Karpas-422 (cell line): ENCODE measurements around the gene DNASE1L3. TPM values are rescaled to one million over a fixed set of nuclear protein-coding genes. Genes with fewer than 3 reads are reported as not detected.

Experiments used
- DNase-seq: peaks from one replicate; pipeline ENCODE4 v3.0.0-alpha.2; 2015
- H2AFZ ChIP-seq: fragments of 200-600 bp; sonication (generic); 2 replicates; pipeline ENCODE4 v1.6.1; 2014; ENCODE audit warnings: antibody characterized with exemption, low read length, mixed read lengths
- H3K27ac ChIP-seq: fragments of 200-600 bp; sonication (generic); 2 replicates; pipeline ENCODE4 v1.5.1; 2014; ENCODE audit warnings: mild to moderate bottlenecking, low read length, moderate library complexity
- H3K27me3 ChIP-seq: fragments of 200-600 bp; sonication (generic); 2 replicates; pipeline ENCODE4 v1.6.1; 2014; ENCODE audit warnings: low read length, mixed read lengths
- H3K36me3 ChIP-seq: fragments of 200-600 bp; sonication (generic); 2 replicates; pipeline ENCODE4 v1.6.1; 2014; ENCODE audit warnings: low read length, mixed read lengths; ENCODE audit not compliant: insufficient read depth
- H3K4me1 ChIP-seq: fragments of 200-600 bp; sonication (generic); 2 replicates; pipeline ENCODE4 v1.6.1; 2014; ENCODE audit warnings: mild to moderate bottlenecking, low read length, mixed read lengths
- H3K4me2 ChIP-seq: fragments of 200-600 bp; sonication (generic); 2 replicates; pipeline ENCODE4 v1.6.1; 2014; ENCODE audit warnings: low read length, low read depth, mild to moderate bottlenecking; ENCODE audit not compliant: poor library complexity, severe bottlenecking
- H3K4me3 ChIP-seq: fragments of 200-600 bp; sonication (generic); 2 replicates; pipeline ENCODE4 v1.5.1; 2014; ENCODE audit warnings: mild to moderate bottlenecking, antibody characterized with exemption, low read length, mixed read lengths
- H3K79me2 ChIP-seq: fragments of 200-600 bp; sonication (generic); 2 replicates; pipeline ENCODE4 v1.6.1; 2014; ENCODE audit warnings: mild to moderate bottlenecking, low read length, mixed read lengths
- H3K9ac ChIP-seq: fragments of 200-600 bp; sonication (generic); 2 replicates; pipeline ENCODE4 v1.6.0; 2014; ENCODE audit warnings: low read length
- H3K9me2 ChIP-seq: fragments of 200-600 bp; sonication (generic), shearing (Covaris generic); replicated peaks from 2 replicates; pipeline ENCODE4 v1.6.0; 2014; ENCODE audit warnings: mild to moderate bottlenecking, low read length, moderate library complexity; ENCODE audit not compliant: insufficient read depth
- H3K9me3 ChIP-seq: fragments of 300-700, 200-600 bp; sonication (generic); 2 replicates; pipeline ENCODE4 v1.6.1; 2014; ENCODE audit warnings: low read length, mixed read lengths
- H4K20me1 ChIP-seq: fragments of 200-600 bp; sonication (generic); 2 replicates; pipeline ENCODE4 v1.6.1; 2014; ENCODE audit warnings: mild to moderate bottlenecking, antibody characterized with exemption, low read length, low read depth; ENCODE audit not compliant: insufficient read depth
- total RNA-seq: library from RNA; depleted of rRNA; stranded (reverse); fragments of >200 nt; shearing (Covaris generic); gene quantifications from 2 replicates; pipeline ENCODE4 v1.2.3, GENCODE V29; 2014; ENCODE audit warnings: low replicate concordance

The DNASE1L3 gene
- total RNA-seq, 1 experiment from 2014 or later, result not detected

GRCh38 chr3:58152225-58153015 lies 58.4 kb downstream of the DNASE1L3 start:
- no peaks in the 10 kb centered on the region for H3K36me3 ChIP-seq
- H3K4me3 ChIP-seq, result no peak overlapping the region
- no peak overlapping the region for H3K4me2 ChIP-seq
- no peaks in the 10 kb centered on the region for H3K27me3 ChIP-seq
- H3K9ac ChIP-seq, result no peak overlapping the region
- DNase-seq, result no peak
- H3K9me2 ChIP-seq, result no peaks in the 10 kb centered on the region
- no peak overlapping the region for H3K27ac ChIP-seq
- no peaks in the 10 kb centered on the region for H3K79me2 ChIP-seq
- no peaks in the 10 kb centered on the region for H3K4me1 ChIP-seq
- no peaks in the 10 kb centered on the region for H4K20me1 ChIP-seq
- H3K9me3 ChIP-seq, result no peaks in the 10 kb centered on the region
- H2AFZ ChIP-seq, result no peak overlapping the region

DNA sequence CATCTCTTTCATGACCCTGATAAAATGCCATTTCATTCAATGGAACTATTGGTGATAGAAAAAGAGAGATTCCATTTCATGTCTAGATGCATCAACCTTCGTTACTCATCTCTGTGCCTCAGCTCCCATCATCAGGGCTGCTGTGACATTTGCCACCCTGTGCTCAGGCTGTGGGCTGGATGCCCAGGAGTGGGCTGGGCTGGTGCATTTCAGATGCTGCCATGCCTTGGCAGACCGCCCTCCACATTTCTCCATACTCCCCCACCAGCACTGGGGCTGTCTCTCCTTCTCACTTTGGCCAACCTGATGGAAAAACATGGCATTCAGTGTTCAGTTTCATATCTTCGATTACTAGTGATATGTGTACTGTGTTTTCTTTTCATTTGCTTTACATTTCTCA lies 59.1 kb downstream of the DNASE1L3 start:
- no peak overlapping the region for H3K27ac ChIP-seq
- no peak overlapping the region for H2AFZ ChIP-seq
- no peaks in the 10 kb centered on the region for H3K4me1 ChIP-seq
- no peak for DNase-seq
- H3K4me2 ChIP-seq, result no peak overlapping the region
- H3K36me3 ChIP-seq, result no peaks in the 10 kb centered on the region
- H4K20me1 ChIP-seq, result no peaks in the 10 kb centered on the region
- no peaks in the 10 kb centered on the region for H3K27me3 ChIP-seq
- H3K9me2 ChIP-seq, result no peaks in the 10 kb centered on the region
- H3K9ac ChIP-seq, result no peak overlapping the region
- H3K9me3 ChIP-seq, result no peaks in the 10 kb centered on the region
- no peak overlapping the region for H3K4me3 ChIP-seq
- H3K79me2 ChIP-seq, result no peaks in the 10 kb centered on the region

- Histone ChIP-seq H3K79me2 (no peaks in the 10 kb centered on the region), H3K27me3 (no peaks in the 10 kb centered on the region), H3K9me2 (no peaks in the 10 kb centered on the region), H2AFZ (no peak overlapping the region), H3K4me1 (no peaks in the 10 kb centered on the region), H3K27ac (no peak overlapping the region), H3K9ac (no peak overlapping the region), H3K4me3 (no peak overlapping the region), H3K9me3 (no peaks in the 10 kb centered on the region), H3K36me3 (no peaks in the 10 kb centered on the region), H3K4me2 (no peak overlapping the region), H4K20me1 (no peaks in the 10 kb centered on the region)
- DNase-seq, result no peak
Observed at GRCh38 chr3:58150810-58151199, 60.0 kb downstream of the DNASE1L3 start.

DNA sequence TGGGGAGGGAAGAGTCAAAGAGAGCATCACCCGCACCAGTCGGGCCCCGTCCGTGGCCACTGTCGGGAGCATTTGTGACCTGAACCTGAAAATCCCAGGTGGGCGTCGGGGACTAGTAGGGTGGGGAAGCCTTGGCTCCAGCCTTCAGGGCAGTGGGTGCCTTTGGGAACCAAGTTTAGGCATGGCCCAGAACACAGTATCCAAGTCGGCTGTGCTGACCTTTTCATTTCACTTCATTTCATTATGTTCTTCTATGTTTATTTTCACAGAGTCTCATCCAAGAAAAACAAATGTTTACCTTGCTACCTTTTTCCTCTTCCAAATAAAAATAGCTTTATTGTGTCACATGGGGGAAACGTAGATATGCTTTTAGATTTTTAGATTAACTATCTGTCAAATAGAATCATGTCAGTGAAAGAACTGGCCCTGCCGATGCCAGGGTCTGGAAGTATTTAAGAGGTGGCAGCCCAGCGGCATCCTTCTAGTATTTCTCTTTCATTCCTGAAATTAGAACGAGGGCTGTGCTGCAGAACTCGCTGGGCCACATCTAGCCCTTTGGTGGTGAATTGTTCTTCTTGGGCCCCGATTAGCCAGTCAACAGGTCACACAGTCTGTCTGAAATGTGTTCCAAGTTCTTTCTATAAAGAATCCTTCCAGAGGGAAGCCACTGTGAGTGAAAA lies 60.5 kb downstream of the DNASE1L3 start:
- H3K4me3 ChIP-seq, result no peak overlapping the region
- no peaks in the 10 kb centered on the region for H4K20me1 ChIP-seq
- no peaks in the 10 kb centered on the region for H3K9me2 ChIP-seq
- no peaks in the 10 kb centered on the region for H3K9me3 ChIP-seq
- H2AFZ ChIP-seq, result no peak overlapping the region
- H3K4me2 ChIP-seq, result no peak overlapping the region
- H3K27ac ChIP-seq, result no peak overlapping the region
- no peak overlapping the region for H3K9ac ChIP-seq
- H3K36me3 ChIP-seq, result no peaks in the 10 kb centered on the region
- no peaks in the 10 kb centered on the region for H3K79me2 ChIP-seq
- no peak for DNase-seq
- no peaks in the 10 kb centered on the region for H3K4me1 ChIP-seq
- no peaks in the 10 kb centered on the region for H3K27me3 ChIP-seq

DNA sequence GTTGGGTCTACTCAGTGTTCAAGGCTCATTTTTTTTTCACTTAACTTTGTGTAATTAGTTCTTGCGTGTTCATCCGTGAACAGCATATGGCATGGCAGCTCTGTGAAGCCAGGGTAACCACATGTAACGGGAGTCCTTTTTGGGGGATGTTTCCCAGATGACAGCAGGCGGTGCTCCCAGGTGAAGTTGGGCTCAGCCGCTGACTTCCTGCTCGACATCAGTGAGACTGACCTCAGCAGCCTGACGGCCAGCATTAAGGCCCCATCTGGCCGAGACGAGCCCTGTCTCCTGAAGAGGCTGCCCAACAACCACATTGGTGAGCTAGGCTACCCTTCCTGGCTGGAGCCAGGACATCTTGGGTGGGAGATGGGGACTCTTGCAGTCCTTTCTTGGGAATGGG lies 62.7 kb downstream of the DNASE1L3 start:
- Histone ChIP-seq H2AFZ (no peak overlapping the region), H3K9ac (no peak overlapping the region), H3K4me2 (no peak overlapping the region), H3K27me3 (no peaks in the 10 kb centered on the region), H3K36me3 (no peaks in the 10 kb centered on the region), H3K9me3 (no peaks in the 10 kb centered on the region), H3K79me2 (no peaks in the 10 kb centered on the region), H3K4me3 (no peak overlapping the region), H3K27ac (no peak overlapping the region), H3K4me1 (no peaks in the 10 kb centered on the region), H4K20me1 (no peaks in the 10 kb centered on the region), H3K9me2 (no peaks in the 10 kb centered on the region)
- DNase-seq, result no peak

DNA sequence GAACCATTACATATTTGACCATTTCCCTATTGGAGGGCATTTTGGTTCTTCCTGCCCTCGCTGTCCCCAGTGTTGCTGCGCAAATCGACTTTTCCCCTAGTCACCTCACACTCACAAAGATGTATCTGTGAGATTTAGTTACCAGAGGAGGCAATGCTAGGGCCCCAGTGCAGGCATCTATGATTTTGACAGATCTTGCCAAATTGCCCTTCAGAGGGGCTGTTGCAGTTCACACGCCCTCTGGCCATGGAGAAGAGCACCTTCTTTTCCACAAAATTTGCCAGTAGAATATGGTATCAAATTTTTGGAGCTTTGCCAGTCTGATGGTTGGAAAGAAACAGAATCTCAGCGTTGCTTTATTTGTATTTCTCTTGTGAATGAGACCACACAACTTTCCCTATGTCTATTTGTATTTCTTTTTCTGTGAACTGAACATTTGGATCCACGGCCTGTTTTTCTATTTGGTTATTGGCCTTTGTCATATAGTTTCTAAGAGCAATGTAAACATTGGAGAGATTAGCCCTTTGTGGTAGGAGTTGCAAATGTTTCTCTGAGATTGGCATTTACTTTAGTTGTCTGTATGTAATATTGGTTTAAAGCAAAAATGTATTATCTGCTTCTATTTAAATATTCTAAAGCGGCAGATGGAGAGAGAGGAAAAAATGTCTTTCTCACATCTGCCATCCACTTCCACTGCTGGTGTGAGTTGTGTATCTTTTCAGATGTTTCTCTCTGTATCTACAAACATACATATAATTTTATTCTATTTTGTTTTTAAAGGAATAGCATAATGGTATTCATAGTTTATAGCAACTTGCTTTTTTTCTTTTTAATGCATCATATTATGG lies 66.1 kb downstream of the DNASE1L3 start:
- H3K79me2 ChIP-seq, result no peaks in the 10 kb centered on the region
- no peaks in the 10 kb centered on the region for H3K9me2 ChIP-seq

DNA sequence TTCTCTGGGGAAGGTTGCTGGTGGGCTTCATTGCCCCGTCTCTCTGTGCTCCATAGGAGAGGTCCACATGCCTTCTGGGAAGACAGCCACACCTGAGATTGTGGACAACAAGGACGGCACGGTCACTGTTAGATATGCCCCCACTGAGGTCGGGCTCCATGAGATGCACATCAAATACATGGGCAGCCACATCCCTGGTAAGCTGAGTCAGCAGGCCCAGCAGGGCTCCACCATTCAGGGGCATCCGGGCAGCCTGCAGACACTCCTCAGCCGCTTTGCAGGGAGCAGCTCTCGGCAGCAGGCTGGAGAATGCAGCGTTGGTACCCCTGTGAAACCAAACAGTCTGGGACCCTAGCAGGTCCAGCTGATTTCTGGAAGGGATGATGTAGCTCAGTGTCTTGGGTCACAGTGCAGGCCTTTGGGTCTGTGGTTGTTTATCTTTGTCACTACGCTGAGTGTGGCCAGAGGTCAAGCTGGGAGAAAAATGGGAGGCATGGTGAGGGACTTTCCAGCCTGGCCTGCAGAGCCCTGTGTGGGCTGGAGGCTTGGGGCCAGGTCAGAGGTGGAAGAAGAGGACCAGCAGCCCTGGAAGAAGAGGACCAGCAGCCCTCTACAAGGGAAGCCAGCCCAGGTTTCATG lies 67.2 kb downstream of the DNASE1L3 start:
- no peak overlapping the region for H2AFZ ChIP-seq
- H3K9me2 ChIP-seq, result no peaks in the 10 kb centered on the region
- no peaks in the 10 kb centered on the region for H3K9me3 ChIP-seq
- H4K20me1 ChIP-seq, result no peaks in the 10 kb centered on the region
- no peak overlapping the region for H3K4me3 ChIP-seq
- no peaks in the 10 kb centered on the region for H3K4me1 ChIP-seq
- H3K4me2 ChIP-seq, result no peak overlapping the region
- no peak overlapping the region for H3K27ac ChIP-seq
- DNase-seq, result no peak
- no peaks in the 10 kb centered on the region for H3K79me2 ChIP-seq
- no peak overlapping the region for H3K9ac ChIP-seq
- H3K27me3 ChIP-seq, result no peaks in the 10 kb centered on the region
- no peaks in the 10 kb centered on the region for H3K36me3 ChIP-seq

More for the DNA sequence above, 66.1 kb downstream of the DNASE1L3 start:
- no peaks in the 10 kb centered on the region for H3K9me3 ChIP-seq
- no peaks in the 10 kb centered on the region for H3K27me3 ChIP-seq
- H2AFZ ChIP-seq, result no peak overlapping the region
- H3K9ac ChIP-seq, result no peak overlapping the region
- H4K20me1 ChIP-seq, result no peaks in the 10 kb centered on the region
- no peaks in the 10 kb centered on the region for H3K36me3 ChIP-seq
- no peak overlapping the region for H3K4me2 ChIP-seq
- no peak for DNase-seq
- no peaks in the 10 kb centered on the region for H3K4me1 ChIP-seq
- H3K27ac ChIP-seq, result no peak overlapping the region
- H3K4me3 ChIP-seq, result no peak overlapping the region
